Smooth muscle cell (in vitro differentiated cells): ENCODE data around the gene MDFI. TPM values are rescaled to one million over a fixed set of nuclear protein-coding genes. Genes with fewer than 3 reads are reported as not detected.

Source experiments
- DNase-seq: peaks from one replicate; lab custom pipeline; 2025; ENCODE audit not compliant: unreplicated experiment; lab: John Stamatoyannopoulos, UW
- H2AFZ ChIP-seq: fragments of 200-600 bp; sonication (generic); 2 replicates; pipeline ENCODE4 v1.6.0; 2016; ENCODE audit warnings: antibody characterized with exemption, low read depth, mild to moderate bottlenecking
- H3F3A ChIP-seq: fragments of 200-600 bp; sonication (generic); 2 replicates; pipeline ENCODE4 v1.6.0; 2017; ENCODE audit warnings: antibody characterized with exemption, low read depth
- H3K27ac ChIP-seq: fragments of 200-600 bp; sonication (generic); 2 replicates; pipeline ENCODE4 v1.5.1; 2016; ENCODE audit warnings: low read depth, mild to moderate bottlenecking
- H3K27me3 ChIP-seq: fragments of 200-600 bp; sonication (generic); 2 replicates; pipeline ENCODE4 v1.6.1; 2016; ENCODE audit warnings: low read depth, mild to moderate bottlenecking
- H3K36me3 ChIP-seq: fragments of 200-600 bp; sonication (generic); 2 replicates; pipeline ENCODE4 v1.5.1; 2016; ENCODE audit warnings: low read depth
- H3K4me1 ChIP-seq: fragments of 200-600 bp; sonication (generic); 2 replicates; pipeline ENCODE4 v1.5.1; 2016; ENCODE audit warnings: low read depth
- H3K4me2 ChIP-seq: fragments of 200-600 bp; sonication (generic); 2 replicates; pipeline ENCODE4 v1.6.0; 2016; ENCODE audit warnings: mild to moderate bottlenecking
- H3K4me3 ChIP-seq: fragments of 200-600 bp; sonication (generic); 2 replicates; pipeline ENCODE4 v1.5.1; 2016; ENCODE audit warnings: mild to moderate bottlenecking
- H3K79me2 ChIP-seq: fragments of 200-600 bp; sonication (generic); 2 replicates; pipeline ENCODE4 v1.6.0; 2016; ENCODE audit warnings: low read depth, mild to moderate bottlenecking
- H3K9ac ChIP-seq: fragments of 200-600 bp; sonication (generic); 2 replicates; pipeline ENCODE4 v1.6.0; 2016; ENCODE audit warnings: low read depth
- H3K9me3 ChIP-seq: fragments of 200-600 bp; sonication (generic); replicated peaks from 2 replicates; pipeline ENCODE4 v1.5.1; 2016; ENCODE audit warnings: low read depth
- H4K20me1 ChIP-seq: fragments of 200-600 bp; sonication (generic); 2 replicates; pipeline ENCODE4 v1.6.0; 2016; ENCODE audit warnings: low read depth
- WGBS: methylation state at CpG from one replicate; pipeline ENCODE4 v1.1.7; 2016; ENCODE audit warnings: low lambda C conversion rate; 5-methylcytosine and 5-hydroxymethylcytosine counted together
- polyA plus RNA-seq: library from polyadenylated mRNA; unstranded; fragments of >200 nt; fragmentation: Nextera tagmentation; extraction: Ambion mirVana; gene quantifications from 2 replicates; pipeline ENCODE4 v1.2.1, GENCODE V29; 2016
- total RNA-seq: library from RNA; depleted of rRNA; stranded (reverse); fragments of >200 nt; gene quantifications from 2 replicates; pipeline ENCODE4 v1.2.3, GENCODE V29; 2014
- TF ChIP-seq, protein P1 (sequence below): fragments of 200-600 bp; sonication (generic); IDR thresholded peaks from 2 replicates; pipeline ENCODE4 v1.5.1; 2017; ENCODE audit warnings: borderline replicate concordance, mild to moderate bottlenecking, antibody characterized with exemption; ENCODE audit not compliant: insufficient read depth, poor library complexity, severe bottlenecking

Gene MDFI
- total and polyA plus RNA-seq, 2 experiments from 2014 or later: 102 to 168 TPM

DNA sequence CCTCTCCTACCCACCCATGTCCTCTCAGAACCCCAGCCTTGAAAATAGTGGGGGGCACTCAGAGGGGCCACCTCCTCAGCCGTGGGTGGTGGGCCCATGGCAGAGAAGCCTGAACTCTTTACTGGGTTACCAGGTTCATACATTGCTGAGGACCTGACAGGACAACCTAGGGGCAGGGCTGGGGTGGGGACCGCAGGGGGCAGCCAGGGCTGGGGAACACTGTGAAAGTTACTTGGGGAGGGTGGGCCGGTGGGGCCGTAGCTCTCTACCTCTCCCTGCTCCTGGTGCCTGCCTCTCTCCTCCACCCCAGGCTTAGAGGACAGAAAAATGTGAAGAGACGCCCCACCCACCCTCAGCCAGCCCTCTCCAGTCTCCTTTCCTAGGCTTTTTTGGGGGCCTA, 15.4 kb downstream of the MDFI start:
- no peaks in the 10 kb centered on the region for H3K36me3 ChIP-seq
- H3K4me2 ChIP-seq: no peak overlapping the region
- H3K27me3 ChIP-seq: no peaks in the 10 kb centered on the region
- H3K4me1 ChIP-seq: peaks cover 17% of the 10 kb centered on the region
- no peak for DNase-seq
- H3K27ac ChIP-seq: peak overlapping the region; percentile 11
- no peak overlapping the region for H3K4me3 ChIP-seq
- 93% methylated on average over 1 of the region's 5 CpGs for WGBS
- TF ChIP-seq, protein P1, sequence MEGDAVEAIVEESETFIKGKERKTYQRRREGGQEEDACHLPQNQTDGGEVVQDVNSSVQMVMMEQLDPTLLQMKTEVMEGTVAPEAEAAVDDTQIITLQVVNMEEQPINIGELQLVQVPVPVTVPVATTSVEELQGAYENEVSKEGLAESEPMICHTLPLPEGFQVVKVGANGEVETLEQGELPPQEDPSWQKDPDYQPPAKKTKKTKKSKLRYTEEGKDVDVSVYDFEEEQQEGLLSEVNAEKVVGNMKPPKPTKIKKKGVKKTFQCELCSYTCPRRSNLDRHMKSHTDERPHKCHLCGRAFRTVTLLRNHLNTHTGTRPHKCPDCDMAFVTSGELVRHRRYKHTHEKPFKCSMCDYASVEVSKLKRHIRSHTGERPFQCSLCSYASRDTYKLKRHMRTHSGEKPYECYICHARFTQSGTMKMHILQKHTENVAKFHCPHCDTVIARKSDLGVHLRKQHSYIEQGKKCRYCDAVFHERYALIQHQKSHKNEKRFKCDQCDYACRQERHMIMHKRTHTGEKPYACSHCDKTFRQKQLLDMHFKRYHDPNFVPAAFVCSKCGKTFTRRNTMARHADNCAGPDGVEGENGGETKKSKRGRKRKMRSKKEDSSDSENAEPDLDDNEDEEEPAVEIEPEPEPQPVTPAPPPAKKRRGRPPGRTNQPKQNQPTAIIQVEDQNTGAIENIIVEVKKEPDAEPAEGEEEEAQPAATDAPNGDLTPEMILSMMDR: no peak
- H3F3A ChIP-seq: peaks cover 46% of the 10 kb centered on the region
- H3K9ac ChIP-seq: no peak overlapping the region
- no peak overlapping the region for H2AFZ ChIP-seq
- peaks cover 50% of the 10 kb centered on the region for H4K20me1 ChIP-seq
- no peaks in the 10 kb centered on the region for H3K9me3 ChIP-seq
- no peaks in the 10 kb centered on the region for H3K79me2 ChIP-seq

DNA sequence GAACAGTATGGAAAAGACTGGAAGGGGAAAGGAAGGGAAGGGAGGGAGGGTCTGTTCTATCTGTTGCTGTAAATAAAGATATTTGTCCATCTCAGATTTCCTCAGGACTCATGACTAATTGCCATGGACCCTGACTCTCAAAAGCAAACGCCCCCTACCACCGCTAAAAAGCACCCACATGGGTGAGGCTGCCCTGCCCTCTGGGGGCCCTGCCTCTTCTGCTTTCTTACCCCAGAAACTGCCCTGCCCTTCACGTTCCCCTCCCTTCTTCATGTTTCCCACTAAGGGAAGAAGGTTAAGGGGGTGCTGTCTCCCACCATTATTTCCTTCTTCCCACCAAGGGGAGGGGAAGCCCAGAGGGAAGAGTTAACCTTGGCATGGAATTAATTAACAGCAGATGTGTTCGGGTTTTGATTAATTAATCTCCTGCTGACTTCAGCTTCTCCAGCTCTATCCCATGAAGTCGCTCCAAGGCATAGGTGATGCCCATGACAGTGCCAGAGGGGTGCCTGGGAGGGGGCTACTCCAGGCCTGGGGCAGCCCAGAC, 16.0 kb downstream of the MDFI start:
- no peak overlapping the region for H3K9ac ChIP-seq
- H3K27me3 ChIP-seq: no peaks in the 10 kb centered on the region
- H4K20me1 ChIP-seq: peaks cover 45% of the 10 kb centered on the region
- no peak for DNase-seq
- H3K4me3 ChIP-seq: no peak overlapping the region
- no peaks in the 10 kb centered on the region for H3K79me2 ChIP-seq
- TF ChIP-seq, protein P1: no peak
- no peaks in the 10 kb centered on the region for H3K9me3 ChIP-seq
- no peak overlapping the region for H3K4me2 ChIP-seq
- peak overlapping the region; percentile 19 for H3K27ac ChIP-seq
- 88% methylated on average over 5 of the region's 5 CpGs for WGBS
- peaks cover 46% of the 10 kb centered on the region for H3F3A ChIP-seq
- peaks cover 17% of the 10 kb centered on the region for H3K4me1 ChIP-seq
- H2AFZ ChIP-seq: no peak overlapping the region
- H3K36me3 ChIP-seq: no peaks in the 10 kb centered on the region

DNA sequence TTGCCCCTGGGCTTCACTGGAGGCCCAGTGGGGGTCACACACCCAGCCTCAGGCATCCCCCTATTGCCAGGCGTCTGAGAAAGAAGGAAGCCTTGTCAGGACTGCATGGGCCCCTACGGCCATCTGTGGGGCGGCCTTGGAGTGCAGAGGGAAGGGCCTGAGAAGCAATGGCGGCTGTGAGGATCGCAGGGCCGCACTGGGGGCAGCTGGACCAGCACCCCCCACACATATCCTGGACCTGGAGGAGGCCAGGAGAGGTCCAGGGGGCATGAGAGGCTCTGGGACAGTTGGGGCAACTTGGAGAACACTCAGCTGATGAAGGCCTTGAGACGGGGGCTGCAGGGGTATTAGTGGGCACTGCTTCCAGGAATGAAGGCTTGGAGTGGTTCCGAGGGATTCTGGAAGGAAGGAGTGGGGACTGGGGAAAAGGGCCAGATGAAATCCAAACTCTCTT, 16.5 kb downstream of the MDFI start:
- H3K79me2 ChIP-seq: no peaks in the 10 kb centered on the region
- 76% methylated on average over 8 of the region's 8 CpGs for WGBS
- no peak for DNase-seq
- H3K27me3 ChIP-seq: no peaks in the 10 kb centered on the region
- H3K4me1 ChIP-seq: peaks cover 17% of the 10 kb centered on the region
- TF ChIP-seq, protein P1: no peak
- no peaks in the 10 kb centered on the region for H3K36me3 ChIP-seq
- no peak overlapping the region for H3K4me3 ChIP-seq
- peak overlapping the region; percentile 19 for H3K27ac ChIP-seq
- H3K9me3 ChIP-seq: no peaks in the 10 kb centered on the region
- no peak overlapping the region for H3K4me2 ChIP-seq
- H2AFZ ChIP-seq: no peak overlapping the region
- peaks cover 40% of the 10 kb centered on the region for H4K20me1 ChIP-seq
- H3K9ac ChIP-seq: no peak overlapping the region
- H3F3A ChIP-seq: peaks cover 46% of the 10 kb centered on the region

DNA sequence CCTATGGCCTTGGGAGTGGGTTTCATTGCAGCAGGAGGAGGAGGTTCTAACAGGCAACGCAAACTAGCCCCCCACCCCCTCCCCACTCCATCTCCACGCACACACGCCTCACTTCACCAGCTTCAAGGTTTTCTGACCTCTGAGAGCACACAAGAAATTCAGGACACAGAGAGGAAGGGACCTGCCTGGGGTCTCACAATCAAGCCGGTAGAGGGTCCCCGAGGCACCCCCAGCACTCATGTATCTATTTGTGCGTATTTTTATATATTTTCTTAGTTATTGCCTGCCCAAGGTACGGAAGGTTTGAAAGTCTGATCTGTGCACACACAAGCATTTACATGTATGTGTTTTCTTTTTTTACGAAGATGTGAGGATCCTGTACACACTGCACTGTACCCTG, 16.9 kb downstream of the MDFI start:
- Histone ChIP-seq H3K9ac (no peak overlapping the region), H3K27ac (peak overlapping the region; percentile 59), H3K27me3 (no peaks in the 10 kb centered on the region), H3K79me2 (no peaks in the 10 kb centered on the region), H2AFZ (no peak overlapping the region), H3K4me3 (no peak overlapping the region), H3K4me2 (peak overlapping the region; percentile 54), H3F3A (peaks cover 46% of the 10 kb centered on the region), H3K9me3 (no peaks in the 10 kb centered on the region), H3K36me3 (no peaks in the 10 kb centered on the region), H4K20me1 (peaks cover 35% of the 10 kb centered on the region), H3K4me1 (peaks cover 17% of the 10 kb centered on the region)
- TF ChIP-seq, protein P1: no peak
- DNase-seq: no peak
- 90% methylated on average over 8 of the region's 8 CpGs for WGBS
